KOPT-K1 (cell line): ENCODE data around the gene NETO1.

Experiments used
- H3K27ac ChIP-seq: fragments of 200-600 bp; sonication (generic); 2 replicates; pipeline ENCODE4 v1.5.1; 2016; ENCODE audit warnings: antibody characterized with exemption, mild to moderate bottlenecking, low read depth, low read length; ENCODE audit not compliant: poor library complexity, severe bottlenecking
- H3K36me3 ChIP-seq: fragments of 200-600 bp; sonication (generic); 2 replicates; pipeline ENCODE4 v1.5.1; 2017; ENCODE audit warnings: antibody characterized with exemption, mild to moderate bottlenecking, low read length, moderate library complexity; ENCODE audit not compliant: insufficient read depth
- H3K9me3 ChIP-seq: fragments of 200-600 bp; sonication (generic); 2 replicates; pipeline ENCODE4 v1.5.1; 2017; ENCODE audit warnings: antibody characterized with exemption, low read length, mild to moderate bottlenecking; ENCODE audit not compliant: insufficient read depth, poor library complexity, severe bottlenecking

The NETO1 gene

DNA sequence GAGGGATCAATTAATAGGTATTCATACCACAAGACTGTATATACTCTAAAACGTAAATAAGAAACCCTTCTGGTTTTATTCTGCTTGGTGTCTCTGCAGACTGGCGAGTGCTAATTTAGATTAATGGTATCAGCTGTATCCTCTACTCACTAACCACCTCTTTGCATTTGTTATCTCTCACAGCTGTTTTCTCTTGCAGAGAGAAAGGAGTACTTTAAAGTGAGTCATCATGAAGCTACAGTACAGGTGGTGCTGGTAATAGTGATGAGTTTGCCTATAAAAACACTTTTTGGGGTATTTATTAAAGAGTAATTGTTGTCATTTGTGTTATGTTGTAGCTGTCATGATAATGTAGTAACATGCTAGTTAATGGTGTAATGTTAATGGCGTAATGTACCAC is 147.7 kb downstream of the NETO1 start:
- no peak overlapping the region for H3K27ac ChIP-seq
- H3K9me3 ChIP-seq, result no peaks in the 10 kb centered on the region
- H3K36me3 ChIP-seq, result no peaks in the 10 kb centered on the region

DNA sequence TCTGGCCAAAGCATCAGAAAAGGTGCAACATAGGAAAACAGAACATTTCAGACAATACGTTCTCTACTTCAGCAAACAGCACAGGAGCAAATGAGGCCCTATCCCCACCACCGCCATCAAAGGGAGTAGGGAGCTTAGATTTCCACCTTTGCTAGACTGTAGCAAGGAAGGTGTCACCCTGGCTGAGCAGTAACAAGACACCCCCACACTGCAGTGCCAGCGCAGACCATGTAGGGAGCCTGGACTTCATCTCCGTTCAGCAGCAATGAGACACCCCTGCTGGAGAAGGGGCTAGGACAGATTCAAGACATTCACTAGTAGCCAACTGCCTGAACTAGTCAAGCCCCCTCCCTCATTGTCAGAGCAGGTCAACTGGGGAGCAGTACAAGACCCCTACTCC is 163.6 kb downstream of the NETO1 start:
- H3K9me3 ChIP-seq, result no peaks in the 10 kb centered on the region
- no peak overlapping the region for H3K27ac ChIP-seq
- H3K36me3 ChIP-seq, result no peaks in the 10 kb centered on the region

DNA sequence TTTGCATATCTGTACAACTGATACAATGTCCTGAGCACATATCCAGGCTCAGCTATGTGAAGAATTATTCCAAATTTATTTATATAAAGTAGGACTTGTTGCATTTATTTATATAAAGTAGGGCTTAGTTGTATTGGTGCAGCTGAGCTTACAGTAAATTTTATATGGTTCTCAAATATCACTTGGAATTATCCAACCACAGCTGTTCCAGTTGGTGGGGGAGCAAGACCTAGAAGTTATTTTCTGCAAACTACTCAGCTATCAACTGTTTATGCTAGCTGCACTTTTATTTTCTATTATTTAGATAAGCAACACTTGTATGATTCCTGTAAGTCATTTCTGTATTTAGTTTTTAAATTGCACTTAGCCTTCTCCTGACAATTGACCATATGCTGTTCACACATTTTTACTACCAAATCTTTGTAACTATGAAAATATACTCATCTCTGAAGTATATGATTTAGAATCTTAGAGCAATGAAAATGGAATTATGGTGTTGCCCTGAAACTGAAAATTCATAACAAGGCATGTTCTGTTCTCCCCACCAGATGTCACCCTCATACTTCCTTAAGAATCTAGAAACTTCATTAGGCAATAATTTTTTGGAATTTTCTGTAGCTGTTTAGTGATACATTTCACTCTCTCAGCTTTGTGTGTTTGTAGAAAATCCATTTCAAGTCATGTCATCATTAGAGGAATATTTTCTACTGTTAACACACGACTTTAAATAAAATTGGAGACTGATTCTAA is 166.7 kb downstream of the NETO1 start:
- Histone ChIP-seq H3K27ac (no peak overlapping the region), H3K9me3 (no peaks in the 10 kb centered on the region), H3K36me3 (no peaks in the 10 kb centered on the region)

DNA sequence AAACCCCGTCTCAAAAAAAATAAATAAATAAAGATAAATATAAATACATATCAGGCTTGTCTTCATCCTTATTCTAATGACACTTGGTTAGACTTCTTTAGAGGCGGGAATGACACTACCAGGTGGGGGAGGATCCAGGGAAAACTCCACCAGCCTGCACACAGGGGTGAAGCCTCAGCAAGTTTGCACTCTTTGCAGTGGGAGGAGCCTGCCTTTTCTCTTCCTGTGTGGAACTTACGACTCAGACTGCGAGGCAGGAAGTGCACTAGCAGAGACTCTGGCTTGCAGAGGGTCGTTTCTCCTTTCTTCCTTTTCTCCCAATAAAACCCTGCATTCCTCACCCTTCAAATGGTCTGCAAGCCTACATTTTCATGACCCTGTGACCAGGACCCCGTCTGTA is 170.1 kb downstream of the NETO1 start:
- Histone ChIP-seq H3K9me3 (no peaks in the 10 kb centered on the region), H3K27ac (no peak overlapping the region), H3K36me3 (no peaks in the 10 kb centered on the region)

DNA sequence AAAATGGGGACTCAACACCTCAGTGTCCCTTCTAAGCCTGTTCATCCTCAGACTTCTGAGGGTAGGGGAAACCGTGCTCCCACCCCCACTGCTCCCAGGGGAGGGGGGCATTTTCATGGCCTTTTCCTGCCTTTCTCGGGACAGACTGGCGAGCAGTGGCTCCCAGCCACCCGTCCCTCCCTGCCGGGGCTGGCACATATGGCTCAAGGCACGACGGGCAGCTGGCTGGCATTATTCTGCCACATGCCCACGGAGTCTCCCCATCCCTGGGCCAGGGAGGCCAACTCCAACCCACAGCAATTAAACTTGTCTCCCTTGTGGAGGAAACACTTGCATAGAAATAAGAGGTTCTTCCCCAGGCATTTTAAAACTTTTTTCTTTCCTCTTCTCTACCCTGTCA is 175.2 kb downstream of the NETO1 start:
- Histone ChIP-seq H3K9me3 (no peaks in the 10 kb centered on the region), H3K27ac (no peak overlapping the region), H3K36me3 (no peaks in the 10 kb centered on the region)
